Measurements from ENCODE around the gene HMOX2.
A peak's percentile ranks its signal among the peaks of the same experiment; 100 is the strongest.

Gene HMOX2

GRCh38 chr16:4505356-4506147, 29.4 kb downstream of the HMOX2 start:
- no peak for DNase-seq

GRCh38 chr16:4506450-4506849, 30.3 kb downstream of the HMOX2 start:
- peak; percentile 51 for DNase-seq

GRCh38 chr16:4507588-4508345, 31.6 kb downstream of the HMOX2 start:
- no peak for DNase-seq

GRCh38 chr16:4508806-4509205, 32.6 kb downstream of the HMOX2 start:
- DNase-seq: no peak

- DNase-seq: no peak
Measured at GRCh38 chr16:4509420-4509819, 33.2 kb downstream of the HMOX2 start.

- no peak for DNase-seq
Measured at GRCh38 chr16:4510131-4510530, 33.9 kb downstream of the HMOX2 start.

GRCh38 chr16:4510747-4511426, 34.7 kb downstream of the HMOX2 start:
- DNase-seq: no peak

- no peak for DNase-seq
Measured at GRCh38 chr16:4511441-4512082, 35.4 kb downstream of the HMOX2 start.

GRCh38 chr16:4512473-4512872, 36.3 kb downstream of the HMOX2 start:
- no peak for DNase-seq

- DNase-seq: no peak
Measured at GRCh38 chr16:4513086-4513860, 37.1 kb downstream of the HMOX2 start.

GRCh38 chr16:4513881-4514280, 37.7 kb downstream of the HMOX2 start:
- DNase-seq: no peak

- no peak for DNase-seq
Measured at GRCh38 chr16:4514606-4515005, 38.4 kb downstream of the HMOX2 start.

- DNase-seq: no peak
Measured at GRCh38 chr16:4515611-4516233, 39.5 kb downstream of the HMOX2 start.

- DNase-seq: no peak
Measured at GRCh38 chr16:4517812-4518680, 41.8 kb downstream of the HMOX2 start.

GRCh38 chr16:4519274-4520058, 43.3 kb downstream of the HMOX2 start:
- DNase-seq: no peak

GRCh38 chr16:4520913-4521312, 44.7 kb downstream of the HMOX2 start:
- DNase-seq: no peak

GRCh38 chr16:4522051-4522581, 45.9 kb downstream of the HMOX2 start:
- DNase-seq: no peak

- no peak for DNase-seq
Measured at GRCh38 chr16:4523686-4524085, 47.5 kb downstream of the HMOX2 start.

GRCh38 chr16:4524571-4524970, 48.4 kb downstream of the HMOX2 start:
- DNase-seq: no peak

- DNase-seq: no peak
Measured at GRCh38 chr16:4525069-4525468, 48.9 kb downstream of the HMOX2 start.

Data from NCI-H226 (cell line).